GM18508 (cell line): ENCODE results near the gene BCL11B.
"Not testable (repeated sequence)": the region's sequence is repeated elsewhere in the genome, so short reads cannot be mapped to it uniquely, and the experiment has no call there.

Source experiments
- ATAC-seq: cut with Tn5 transposase; IDR thresholded peaks from one replicate; pipeline ENCODE4 v1.9.1; 2021; ENCODE audit warnings: moderate number of reproducible peaks; ENCODE audit not compliant: insufficient read depth, unreplicated experiment

Gene BCL11B

GRCh38 chr14:99188731-99189191 is 83.2 kb downstream of the BCL11B start:
- no peak for ATAC-seq

- ATAC-seq: no peak
Observed at GRCh38 chr14:99187858-99188257, 84.1 kb downstream of the BCL11B start.

GRCh38 chr14:99186956-99187690 is 84.9 kb downstream of the BCL11B start:
- ATAC-seq: no peak

GRCh38 chr14:99186336-99186735 is 85.7 kb downstream of the BCL11B start:
- not testable (repeated sequence) for ATAC-seq

GRCh38 chr14:99185436-99186068 is 86.4 kb downstream of the BCL11B start:
- no peak for ATAC-seq

- ATAC-seq: no peak
Observed at GRCh38 chr14:99183716-99184115, 88.3 kb downstream of the BCL11B start.

- ATAC-seq: no peak
Observed at GRCh38 chr14:99183311-99183710, 88.7 kb downstream of the BCL11B start.

- no peak for ATAC-seq
Observed at GRCh38 chr14:99182548-99183250, 89.3 kb downstream of the BCL11B start.

GRCh38 chr14:99181804-99182520 is 90.0 kb downstream of the BCL11B start:
- ATAC-seq: no peak

GRCh38 chr14:99181241-99181640 is 90.8 kb downstream of the BCL11B start:
- no peak for ATAC-seq

GRCh38 chr14:99179946-99180345 is 92.1 kb downstream of the BCL11B start:
- no peak for ATAC-seq

- no peak for ATAC-seq
Observed at GRCh38 chr14:99179506-99179905, 92.5 kb downstream of the BCL11B start.

- no peak for ATAC-seq
Observed at GRCh38 chr14:99177886-99178835, 93.8 kb downstream of the BCL11B start.

GRCh38 chr14:99177046-99177655 is 94.8 kb downstream of the BCL11B start:
- no peak for ATAC-seq

- ATAC-seq: no peak
Observed at GRCh38 chr14:99176156-99176945, 95.6 kb downstream of the BCL11B start.

GRCh38 chr14:99175331-99176155 is 96.5 kb downstream of the BCL11B start:
- ATAC-seq: no peak

GRCh38 chr14:99174770-99175319 is 97.2 kb downstream of the BCL11B start:
- no peak for ATAC-seq
